Memory B cell (primary cell): ENCODE results near the gene NEAT1.

Source experiments
- ATAC-seq: fragments of 150-1000 bp; cut with Tn5 transposase; 2 replicates; pipeline ENCODE4 v1.10.0; 2021; ENCODE audit warnings: low read depth, mild to moderate bottlenecking, moderate library complexity
- DNase-seq, 2 donors: peaks; one replicate each; pipeline ENCODE4 v3.0.0; 2022; ENCODE audit warnings: low spot score in 2 of 2
- H3K27ac Mint-ChIP-seq: one replicate; pipeline ENCODE4 v1.8.0; 2022; ENCODE audit warnings: mild to moderate bottlenecking, moderate library complexity, mixed read lengths
- H3K27me3 Mint-ChIP-seq: one replicate; pipeline ENCODE4 v1.8.0; 2022; ENCODE audit warnings: mixed read lengths
- H3K36me3 Mint-ChIP-seq: one replicate; pipeline ENCODE4 v1.8.0; 2022; ENCODE audit warnings: mild to moderate bottlenecking, mixed read lengths
- H3K4me1 Mint-ChIP-seq: one replicate; pipeline ENCODE4 v1.8.0; 2022; ENCODE audit warnings: mixed read lengths
- H3K4me3 Mint-ChIP-seq: one replicate; pipeline ENCODE4 v1.8.0; 2022; ENCODE audit warnings: mild to moderate bottlenecking, moderate library complexity, mixed read lengths
- H3K9me3 Mint-ChIP-seq: one replicate; pipeline ENCODE4 v1.8.0; 2022; ENCODE audit warnings: mixed read lengths

The NEAT1 gene

DNA sequence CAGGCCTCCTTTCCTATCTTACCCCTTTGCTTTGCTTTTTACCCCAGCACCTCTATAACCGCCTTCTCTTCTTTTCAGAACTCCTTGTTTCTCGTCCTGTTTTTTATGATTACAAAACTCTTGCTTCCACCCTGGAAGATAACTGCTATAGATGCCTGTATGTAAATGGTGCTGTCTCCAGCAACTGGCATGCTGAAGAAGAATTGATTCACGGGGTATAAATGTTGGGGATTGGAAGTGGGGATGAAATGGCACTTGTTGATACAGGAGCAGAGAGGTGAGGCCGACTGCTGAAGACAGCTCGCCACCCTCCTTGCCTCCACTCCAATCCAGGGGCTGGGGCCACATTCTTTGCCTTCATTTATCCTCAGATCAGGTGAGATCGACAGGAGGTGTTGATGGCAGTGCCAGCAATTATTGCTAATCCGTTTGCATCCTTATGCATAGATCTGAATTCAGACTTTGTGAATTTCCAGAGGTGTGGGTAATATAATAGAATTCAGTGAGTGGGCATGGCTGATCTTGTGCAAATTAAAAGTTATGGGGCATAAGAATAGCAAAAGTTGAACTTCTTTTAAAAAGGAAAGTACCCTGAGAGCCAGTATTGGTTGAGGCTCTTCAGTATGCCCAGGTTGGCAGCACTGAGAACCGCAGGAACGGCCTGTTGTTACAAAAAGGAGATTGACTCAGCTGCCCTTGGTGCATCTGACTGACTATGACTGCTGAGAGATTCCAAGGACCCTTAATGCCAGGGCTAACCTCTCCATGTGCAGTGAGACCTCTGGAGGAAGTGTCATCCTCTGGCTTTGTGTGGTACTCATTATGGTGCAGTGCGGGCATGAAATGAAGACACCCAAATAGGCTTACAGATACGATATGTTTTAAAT lies 5.3 kb downstream of the NEAT1 start:
- peaks cover 13% of the 10 kb centered on the region for H3K36me3 Mint-ChIP-seq
- peak overlapping the region; percentile 94 for H3K4me3 Mint-ChIP-seq
- H3K27ac Mint-ChIP-seq: peak overlapping the region; percentile 100
- ATAC-seq (no peak), DNase-seq (no peak)
- peaks cover 73% of the 10 kb centered on the region for H3K4me1 Mint-ChIP-seq
- H3K27me3 Mint-ChIP-seq: no peaks in the 10 kb centered on the region
- no peaks in the 10 kb centered on the region for H3K9me3 Mint-ChIP-seq

GRCh38 chr11:65428578-65429067 lies 6.0 kb downstream of the NEAT1 start:
- Mint-ChIP-seq H3K36me3 (peaks cover 12% of the 10 kb centered on the region), H3K27me3 (no peaks in the 10 kb centered on the region), H3K9me3 (no peaks in the 10 kb centered on the region), H3K4me1 (peaks cover 76% of the 10 kb centered on the region), H3K4me3 (peak overlapping the region; percentile 94), H3K27ac (peak overlapping the region; percentile 100)
- no peak for ATAC-seq
- DNase-seq: no peak

DNA sequence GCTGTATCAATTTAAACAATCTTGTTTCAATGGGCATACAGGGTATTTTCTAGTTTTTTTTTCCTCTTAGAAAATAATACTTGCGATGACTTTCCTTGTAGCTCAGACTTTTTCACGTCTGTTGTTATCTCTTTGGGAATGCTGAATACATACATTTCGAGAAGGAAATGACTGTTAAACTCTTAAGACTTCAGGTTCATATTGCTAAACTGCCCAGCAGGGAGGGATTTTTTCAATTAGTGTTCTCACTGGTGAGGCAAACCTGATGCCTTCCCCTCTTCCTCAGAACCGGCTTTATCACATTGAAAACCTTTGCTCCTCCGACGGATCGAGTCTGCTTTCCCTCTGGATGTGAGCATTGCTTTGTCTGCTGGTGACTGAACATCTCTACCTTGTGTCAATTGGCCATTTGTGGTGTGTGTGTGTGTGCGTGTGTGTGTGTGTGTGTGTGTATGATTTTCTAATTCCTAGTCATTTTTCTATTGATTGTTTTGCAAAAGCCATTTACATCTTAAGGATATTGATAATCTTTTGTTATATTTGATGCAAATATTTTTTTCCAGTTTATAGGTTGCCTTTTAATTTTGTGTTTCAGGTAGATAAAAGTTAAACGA lies 6.6 kb downstream of the NEAT1 start:
- peaks cover 12% of the 10 kb centered on the region for H3K36me3 Mint-ChIP-seq
- no peaks in the 10 kb centered on the region for H3K27me3 Mint-ChIP-seq
- no peaks in the 10 kb centered on the region for H3K9me3 Mint-ChIP-seq
- peak overlapping the region; percentile 82 for H3K4me3 Mint-ChIP-seq
- DNase-seq (no peak), ATAC-seq (no peak)
- peaks cover 73% of the 10 kb centered on the region for H3K4me1 Mint-ChIP-seq
- peak overlapping the region; percentile 98 for H3K27ac Mint-ChIP-seq

GRCh38 chr11:65429724-65430405 lies 7.3 kb downstream of the NEAT1 start:
- Mint-ChIP-seq H3K9me3 (no peaks in the 10 kb centered on the region), H3K27me3 (no peaks in the 10 kb centered on the region), H3K4me1 (peaks cover 67% of the 10 kb centered on the region), H3K4me3 (peak overlapping the region; percentile 82), H3K27ac (peak overlapping the region; percentile 98), H3K36me3 (peaks cover 6% of the 10 kb centered on the region)
- DNase-seq: no peak
- no peak for ATAC-seq

DNA sequence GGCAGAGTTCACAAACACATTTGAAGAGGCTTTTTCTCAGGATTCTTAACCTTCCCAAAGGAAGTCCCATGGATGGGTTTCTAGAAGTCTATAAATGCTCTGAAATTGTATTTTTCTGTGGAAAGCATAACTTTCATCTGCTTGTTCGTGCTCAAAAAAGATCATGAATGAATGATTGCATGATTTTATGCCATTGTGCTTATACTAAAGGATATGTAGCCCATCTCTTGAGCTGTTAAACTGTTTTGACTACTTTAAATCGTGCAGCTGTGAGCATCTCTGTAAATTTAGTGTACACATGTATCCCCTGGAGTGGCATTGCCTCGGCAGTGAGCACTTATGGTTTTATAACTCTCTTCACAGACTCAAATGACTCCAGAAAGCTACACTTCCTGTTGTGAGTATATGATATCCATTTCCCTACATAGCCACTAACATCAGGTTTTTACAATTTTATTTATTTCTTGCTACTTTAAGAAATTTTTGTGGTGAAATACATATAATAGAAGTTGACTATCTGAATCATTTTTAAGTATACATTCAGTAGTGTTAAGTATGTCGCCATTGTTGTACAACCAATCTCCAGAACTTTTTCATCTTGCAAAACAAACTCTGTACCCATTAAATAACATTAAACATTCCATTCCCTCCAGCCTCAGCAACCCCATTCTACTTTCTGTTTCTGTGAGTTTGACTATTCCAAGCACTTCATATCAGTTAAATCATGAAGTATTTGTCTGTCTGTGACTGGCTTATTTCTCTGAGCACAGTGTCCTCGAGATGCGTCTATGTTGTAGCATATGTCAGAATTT lies 8.0 kb downstream of the NEAT1 start:
- peaks cover 6% of the 10 kb centered on the region for H3K36me3 Mint-ChIP-seq
- H3K27me3 Mint-ChIP-seq: no peaks in the 10 kb centered on the region
- peak overlapping the region; percentile 82 for H3K4me3 Mint-ChIP-seq
- no peaks in the 10 kb centered on the region for H3K9me3 Mint-ChIP-seq
- H3K27ac Mint-ChIP-seq: peak overlapping the region; percentile 98
- H3K4me1 Mint-ChIP-seq: peaks cover 63% of the 10 kb centered on the region
- DNase-seq: no peak
- ATAC-seq: no peak

DNA sequence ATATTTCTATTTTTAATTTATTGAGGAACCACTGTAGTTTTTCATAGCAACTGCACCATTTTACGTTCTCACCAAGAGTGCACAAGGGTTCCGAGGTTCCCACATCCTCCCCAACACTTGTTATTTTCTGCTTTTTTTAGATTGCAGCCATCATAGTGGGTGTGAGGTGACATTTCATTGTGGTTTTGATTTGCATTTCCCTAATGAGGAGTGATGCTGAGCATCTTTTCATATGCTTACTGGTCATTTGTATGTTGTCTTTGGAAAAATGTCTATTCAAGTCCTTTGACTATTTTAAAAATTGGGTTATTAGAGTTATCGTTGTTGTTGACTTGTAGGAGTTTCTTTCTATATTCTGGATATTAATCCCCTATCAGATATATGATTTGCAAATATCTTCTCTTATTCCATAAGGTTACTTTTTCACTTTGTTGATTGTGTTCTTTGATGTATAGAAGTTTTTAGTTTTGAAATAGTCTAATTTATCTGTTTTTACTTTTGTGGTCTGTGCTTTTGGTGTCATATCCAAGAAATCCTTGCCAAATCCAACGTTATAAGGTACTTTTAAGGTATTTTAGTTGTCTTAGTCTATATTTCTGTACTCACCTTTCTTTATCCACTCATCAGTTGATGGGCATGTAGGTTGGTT lies 9.0 kb downstream of the NEAT1 start:
- ATAC-seq: peak; percentile 82
- peaks cover 5% of the 10 kb centered on the region for H3K36me3 Mint-ChIP-seq
- H3K27ac Mint-ChIP-seq: peak overlapping the region; percentile 98

DNA sequence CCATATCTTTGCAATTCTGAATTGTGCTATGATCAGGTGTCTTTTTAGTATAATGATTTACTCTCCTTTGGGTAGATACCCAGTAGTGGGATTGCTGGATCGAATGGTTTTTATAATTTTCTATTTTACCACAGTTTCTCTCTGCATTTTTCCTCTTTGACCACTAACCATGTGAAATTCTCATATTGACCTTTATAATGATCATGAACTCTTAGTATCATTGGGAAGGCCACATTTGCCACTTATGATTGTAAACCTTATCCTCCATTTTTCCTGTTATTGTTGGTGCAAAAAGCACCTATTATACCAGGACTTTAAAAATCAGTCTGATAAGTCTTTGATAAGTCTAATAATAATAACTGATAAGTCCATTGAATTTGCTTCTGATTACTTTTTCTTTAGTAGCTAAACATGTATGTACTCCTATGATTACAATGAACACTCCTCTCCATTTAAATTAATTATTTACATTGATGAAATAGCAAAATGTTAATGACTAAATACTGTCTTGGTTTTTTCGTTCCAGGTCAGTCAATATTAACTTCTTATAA lies 9.6 kb downstream of the NEAT1 start:
- H3K9me3 Mint-ChIP-seq: no peaks in the 10 kb centered on the region
- ATAC-seq (no peak), DNase-seq (no peak)
- H3K36me3 Mint-ChIP-seq: peaks cover 5% of the 10 kb centered on the region
- H3K27me3 Mint-ChIP-seq: no peaks in the 10 kb centered on the region
- peaks cover 49% of the 10 kb centered on the region for H3K4me1 Mint-ChIP-seq
- H3K27ac Mint-ChIP-seq: peak overlapping the region; percentile 98
- H3K4me3 Mint-ChIP-seq: no peak overlapping the region

More for the DNA sequence above, 9.0 kb downstream of the NEAT1 start:
- no peaks in the 10 kb centered on the region for H3K27me3 Mint-ChIP-seq
- H3K4me1 Mint-ChIP-seq: peaks cover 55% of the 10 kb centered on the region
- no peaks in the 10 kb centered on the region for H3K9me3 Mint-ChIP-seq
- H3K4me3 Mint-ChIP-seq: peak overlapping the region; percentile 4
- peak in 1 of 2 donors; percentile 59 for DNase-seq

DNA sequence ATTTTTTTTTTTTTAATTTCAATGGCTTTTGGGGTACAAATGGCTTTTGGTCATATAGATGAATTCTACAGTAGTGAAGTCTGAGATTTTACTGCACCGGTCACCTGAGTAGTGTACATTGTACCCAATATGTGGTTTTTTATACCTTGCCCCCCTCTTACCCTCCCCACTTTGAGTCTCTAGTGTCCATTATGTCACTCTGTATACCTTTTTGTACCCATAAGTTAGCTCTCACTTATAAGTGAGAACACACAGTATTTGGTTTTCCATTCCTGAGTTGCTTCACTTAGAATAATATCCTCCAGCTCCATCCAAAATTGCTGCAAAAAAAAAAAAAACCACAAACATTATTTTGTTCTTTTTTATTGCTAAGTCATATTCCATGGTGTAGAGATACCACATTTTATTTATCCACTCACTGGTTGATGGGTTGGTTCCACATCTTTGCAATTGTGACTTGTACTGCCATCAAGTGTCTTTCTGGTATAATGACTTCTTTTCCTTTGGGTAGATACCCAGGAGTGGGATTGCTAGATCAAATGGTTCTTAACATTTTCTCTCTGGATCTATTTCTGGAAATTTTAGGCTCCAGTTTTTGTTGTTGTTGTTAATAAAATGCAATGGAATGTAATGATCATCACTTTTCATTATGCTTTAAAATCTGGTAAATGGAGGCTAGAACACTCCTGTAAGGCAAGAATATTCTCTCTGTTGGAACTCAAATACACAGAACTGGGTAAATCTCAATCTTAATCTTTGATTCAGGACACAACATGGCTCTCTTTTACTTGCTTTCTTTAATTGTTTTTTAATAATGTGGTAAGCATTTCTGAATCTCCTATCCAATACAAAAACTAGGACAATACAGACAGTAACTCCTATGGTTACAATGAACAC lies 10.3 kb downstream of the NEAT1 start:
- no peaks in the 10 kb centered on the region for H3K9me3 Mint-ChIP-seq
- H3K27me3 Mint-ChIP-seq: no peaks in the 10 kb centered on the region
- peaks cover 46% of the 10 kb centered on the region for H3K4me1 Mint-ChIP-seq
- DNase-seq (peak in 1 of 2 donors; percentile 41), ATAC-seq (peak; percentile 40)
- H3K27ac Mint-ChIP-seq: peak overlapping the region; percentile 55
- H3K4me3 Mint-ChIP-seq: no peak overlapping the region
- peaks cover 2% of the 10 kb centered on the region for H3K36me3 Mint-ChIP-seq

DNA sequence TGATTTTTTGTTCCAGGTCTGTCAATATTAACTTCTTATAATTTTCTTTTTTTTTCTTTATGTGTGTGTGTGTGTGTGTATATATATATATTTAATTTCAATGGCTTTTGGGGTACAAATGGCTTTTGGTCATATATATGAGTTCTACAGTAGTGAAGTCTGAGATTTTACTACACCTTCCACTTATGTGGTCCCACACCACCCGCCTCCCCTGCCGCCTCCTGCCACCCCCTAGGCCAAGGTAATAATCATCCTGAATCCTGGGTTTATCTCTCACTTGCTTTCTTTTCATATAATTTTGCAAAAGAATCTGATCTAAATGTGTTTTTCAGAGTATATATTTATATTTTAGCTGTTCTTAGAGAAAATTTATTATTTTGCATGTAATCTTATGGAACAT lies 11.1 kb downstream of the NEAT1 start:
- H3K36me3 Mint-ChIP-seq: peaks cover 4% of the 10 kb centered on the region
- DNase-seq (no peak), ATAC-seq (no peak)
- no peak overlapping the region for H3K4me3 Mint-ChIP-seq
- no peaks in the 10 kb centered on the region for H3K9me3 Mint-ChIP-seq
- peak overlapping the region; percentile 55 for H3K27ac Mint-ChIP-seq
- peaks cover 42% of the 10 kb centered on the region for H3K4me1 Mint-ChIP-seq
- no peaks in the 10 kb centered on the region for H3K27me3 Mint-ChIP-seq

DNA sequence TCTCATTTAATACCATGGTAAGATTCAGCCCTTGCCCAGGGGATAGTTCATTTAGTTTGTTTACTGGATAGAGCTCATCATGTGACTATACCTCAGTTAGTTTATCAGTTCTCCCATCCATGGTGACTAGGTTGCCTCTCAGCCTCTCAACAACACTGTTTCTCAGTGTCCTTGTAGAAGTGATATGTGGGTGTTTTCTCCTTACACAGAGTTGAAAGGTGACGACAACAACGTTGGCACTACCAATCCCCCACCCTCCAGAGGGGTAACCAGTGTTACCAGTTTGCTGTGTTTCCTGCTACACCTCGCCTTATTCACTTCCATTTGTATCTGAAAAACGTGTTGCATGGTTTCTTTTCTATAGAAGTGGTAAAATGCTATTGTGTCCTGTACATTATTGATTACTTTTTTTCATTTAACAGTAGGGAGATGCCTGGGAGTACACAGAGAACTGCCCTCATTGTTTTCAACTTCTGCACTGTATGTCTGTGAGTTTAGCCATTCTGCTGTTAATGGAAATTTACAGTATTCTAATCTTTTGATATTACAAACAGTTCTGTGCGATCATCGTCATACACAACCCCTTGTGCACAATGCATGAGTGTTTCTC lies 11.6 kb downstream of the NEAT1 start:
- H3K27me3 Mint-ChIP-seq: no peaks in the 10 kb centered on the region
- H3K4me1 Mint-ChIP-seq: peaks cover 43% of the 10 kb centered on the region
- peak overlapping the region; percentile 79 for H3K27ac Mint-ChIP-seq
- H3K4me3 Mint-ChIP-seq: no peak overlapping the region
- peaks cover 7% of the 10 kb centered on the region for H3K36me3 Mint-ChIP-seq
- H3K9me3 Mint-ChIP-seq: no peaks in the 10 kb centered on the region
- no peak for ATAC-seq
- DNase-seq: no peak

GRCh38 chr11:65434667-65435410 lies 12.2 kb downstream of the NEAT1 start:
- Mint-ChIP-seq H3K27me3 (no peaks in the 10 kb centered on the region), H3K4me3 (no peak overlapping the region), H3K9me3 (no peaks in the 10 kb centered on the region), H3K4me1 (peaks cover 39% of the 10 kb centered on the region), H3K27ac (peak overlapping the region; percentile 79), H3K36me3 (peaks cover 7% of the 10 kb centered on the region)
- DNase-seq (no peak), ATAC-seq (no peak)
